ENCODE measurements around the gene DIP2B. TPM values are rescaled to one million over a fixed set of nuclear protein-coding genes. Genes with fewer than 3 reads are reported as not detected.

DIP2B gene
- total and polyA plus RNA-seq, 2 donors (not counting 1 experiment from before 2014, with no cell fraction given) = 12.6 to 21.0 TPM

DNA sequence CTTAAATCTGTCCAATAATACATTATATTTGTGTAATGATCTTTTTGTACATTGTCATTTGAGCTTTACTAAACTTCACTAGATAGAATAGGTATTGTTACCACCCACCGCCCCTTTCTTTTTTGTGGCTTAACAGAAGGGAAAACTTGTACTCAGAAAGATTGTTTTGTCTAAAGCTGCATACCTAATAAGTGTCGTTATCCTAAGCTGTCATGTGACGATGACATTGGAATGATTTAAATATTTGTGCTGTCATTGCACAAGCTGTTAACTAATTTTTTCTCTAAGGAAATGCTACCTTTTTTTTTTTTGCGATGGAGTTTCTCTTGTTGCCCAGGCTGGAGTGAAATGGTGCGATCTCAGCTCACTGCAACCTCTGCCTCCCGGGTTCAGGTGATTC is 3.6 kb downstream of the DIP2B start:
- DNase-seq (ENCODE audit: low read depth in 2 of 2) = no peak
- H3K36me3 ChIP-seq (ENCODE audit: control insufficient read depth, insufficient read depth, low read length) = no peaks in the 10 kb centered on the region
- TF ChIP-seq, protein P1, sequence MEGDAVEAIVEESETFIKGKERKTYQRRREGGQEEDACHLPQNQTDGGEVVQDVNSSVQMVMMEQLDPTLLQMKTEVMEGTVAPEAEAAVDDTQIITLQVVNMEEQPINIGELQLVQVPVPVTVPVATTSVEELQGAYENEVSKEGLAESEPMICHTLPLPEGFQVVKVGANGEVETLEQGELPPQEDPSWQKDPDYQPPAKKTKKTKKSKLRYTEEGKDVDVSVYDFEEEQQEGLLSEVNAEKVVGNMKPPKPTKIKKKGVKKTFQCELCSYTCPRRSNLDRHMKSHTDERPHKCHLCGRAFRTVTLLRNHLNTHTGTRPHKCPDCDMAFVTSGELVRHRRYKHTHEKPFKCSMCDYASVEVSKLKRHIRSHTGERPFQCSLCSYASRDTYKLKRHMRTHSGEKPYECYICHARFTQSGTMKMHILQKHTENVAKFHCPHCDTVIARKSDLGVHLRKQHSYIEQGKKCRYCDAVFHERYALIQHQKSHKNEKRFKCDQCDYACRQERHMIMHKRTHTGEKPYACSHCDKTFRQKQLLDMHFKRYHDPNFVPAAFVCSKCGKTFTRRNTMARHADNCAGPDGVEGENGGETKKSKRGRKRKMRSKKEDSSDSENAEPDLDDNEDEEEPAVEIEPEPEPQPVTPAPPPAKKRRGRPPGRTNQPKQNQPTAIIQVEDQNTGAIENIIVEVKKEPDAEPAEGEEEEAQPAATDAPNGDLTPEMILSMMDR (conservative IDR thresholded peaks at IDR 0.05 in 1 of 2, IDR thresholded peaks at IDR 0.05 in 1 of 2; ENCODE audit: low read depth in 1 of 2, low read length in 2 of 2) = no peak
- TF ChIP-seq EZH2 (IDR thresholded peaks at IDR 0.05; ENCODE audit: low read length, missing control alignments) = no peak

DNA sequence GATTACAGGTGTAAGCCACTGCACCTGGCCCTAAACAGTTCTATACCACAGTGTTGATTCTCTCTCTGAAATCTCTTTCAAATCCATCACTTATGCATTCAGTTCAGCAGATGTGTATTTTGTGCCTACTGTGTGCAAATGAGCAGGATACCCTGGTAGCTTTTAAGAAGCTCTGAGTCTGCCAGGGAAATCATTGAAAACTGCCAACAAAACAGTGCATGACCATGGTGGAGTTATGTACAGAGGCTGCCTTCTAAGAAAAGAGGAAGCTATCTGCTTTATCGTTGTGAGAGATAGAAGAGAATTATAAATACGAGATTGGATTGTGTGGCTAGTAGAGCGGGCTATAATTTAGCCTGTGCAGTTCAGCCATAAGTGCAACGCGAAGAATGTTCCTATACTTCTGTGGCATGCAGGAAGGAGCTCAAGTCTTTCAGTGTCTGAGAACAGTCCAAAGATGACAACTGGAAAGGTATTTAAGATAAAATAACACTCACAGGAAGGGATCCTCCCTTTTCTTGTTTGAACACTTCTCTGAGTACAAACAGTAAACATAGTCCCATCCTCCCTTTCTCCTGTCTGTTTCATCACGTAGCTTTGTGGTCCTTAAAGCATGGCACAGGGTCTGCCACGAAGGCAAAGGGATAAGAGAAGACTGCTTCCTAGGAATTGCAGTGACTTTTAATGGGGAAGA is 4.3 kb downstream of the DIP2B start:
- no peak overlapping the region for H2AFZ ChIP-seq (ENCODE audit: low read length)
- H3K27me3 ChIP-seq (ENCODE audit: control insufficient read depth, insufficient read depth, low read length) = no peaks in the 10 kb centered on the region
- H3K4me2 ChIP-seq (ENCODE audit: extremely low read depth, insufficient read depth, low read length) = no peak overlapping the region
- no peak overlapping the region for H3K4me3 ChIP-seq (replicated peaks in 1 of 4; ENCODE audit: control extremely low read depth in 1 of 4, insufficient read depth in 1 of 4, low read depth in 3 of 4, low read length in 4 of 4)
- H3K36me3 ChIP-seq (ENCODE audit: control insufficient read depth, insufficient read depth, low read length) = no peaks in the 10 kb centered on the region
- H4K20me1 ChIP-seq (ENCODE audit: control insufficient read depth, extremely low read depth, insufficient read depth, low read length) = no peaks in the 10 kb centered on the region
- DNase-seq (ENCODE audit: low read depth in 2 of 2) = no peak
- no peaks in the 10 kb centered on the region for H3K9me3 ChIP-seq (ENCODE audit: control insufficient read depth, insufficient read depth, low read depth, low read length)
- H3K9ac ChIP-seq (ENCODE audit: insufficient read depth, low read length) = no peak overlapping the region
- H3K27ac ChIP-seq (ENCODE audit: insufficient read depth, low read length) = no peak overlapping the region
- peaks cover 40% of the 10 kb centered on the region for H3K79me2 ChIP-seq (ENCODE audit: control insufficient read depth, insufficient read depth, low read length)
- H3K4me1 ChIP-seq (ENCODE audit: control insufficient read depth, extremely low read depth, insufficient read depth, low read length) = no peaks in the 10 kb centered on the region
- no peak for TF ChIP-seq EZH2 (IDR thresholded peaks at IDR 0.05; ENCODE audit: low read length, missing control alignments)
- TF ChIP-seq, protein P1 (conservative IDR thresholded peaks at IDR 0.05 in 1 of 2, IDR thresholded peaks at IDR 0.05 in 1 of 2; ENCODE audit: low read depth in 1 of 2, low read length in 2 of 2) = no peak

More for the DNA sequence above, 3.6 kb downstream of the DIP2B start:
- Histone ChIP-seq H3K4me1 (ENCODE audit: control insufficient read depth, extremely low read depth, insufficient read depth, low read length) (no peaks in the 10 kb centered on the region), H3K9me3 (ENCODE audit: control insufficient read depth, insufficient read depth, low read depth, low read length) (no peaks in the 10 kb centered on the region), H2AFZ (ENCODE audit: low read length) (no peak overlapping the region), H4K20me1 (ENCODE audit: control insufficient read depth, extremely low read depth, insufficient read depth, low read length) (no peaks in the 10 kb centered on the region), H3K27ac (ENCODE audit: insufficient read depth, low read length) (no peak overlapping the region), H3K27me3 (ENCODE audit: control insufficient read depth, insufficient read depth, low read length) (no peaks in the 10 kb centered on the region), H3K4me2 (ENCODE audit: extremely low read depth, insufficient read depth, low read length) (no peak overlapping the region), H3K9ac (ENCODE audit: insufficient read depth, low read length) (no peak overlapping the region), H3K79me2 (ENCODE audit: control insufficient read depth, insufficient read depth, low read length) (peaks cover 40% of the 10 kb centered on the region), H3K4me3 (replicated peaks in 1 of 4; ENCODE audit: control extremely low read depth in 1 of 4, insufficient read depth in 1 of 4, low read depth in 3 of 4, low read length in 4 of 4) (no peak overlapping the region)

DNA sequence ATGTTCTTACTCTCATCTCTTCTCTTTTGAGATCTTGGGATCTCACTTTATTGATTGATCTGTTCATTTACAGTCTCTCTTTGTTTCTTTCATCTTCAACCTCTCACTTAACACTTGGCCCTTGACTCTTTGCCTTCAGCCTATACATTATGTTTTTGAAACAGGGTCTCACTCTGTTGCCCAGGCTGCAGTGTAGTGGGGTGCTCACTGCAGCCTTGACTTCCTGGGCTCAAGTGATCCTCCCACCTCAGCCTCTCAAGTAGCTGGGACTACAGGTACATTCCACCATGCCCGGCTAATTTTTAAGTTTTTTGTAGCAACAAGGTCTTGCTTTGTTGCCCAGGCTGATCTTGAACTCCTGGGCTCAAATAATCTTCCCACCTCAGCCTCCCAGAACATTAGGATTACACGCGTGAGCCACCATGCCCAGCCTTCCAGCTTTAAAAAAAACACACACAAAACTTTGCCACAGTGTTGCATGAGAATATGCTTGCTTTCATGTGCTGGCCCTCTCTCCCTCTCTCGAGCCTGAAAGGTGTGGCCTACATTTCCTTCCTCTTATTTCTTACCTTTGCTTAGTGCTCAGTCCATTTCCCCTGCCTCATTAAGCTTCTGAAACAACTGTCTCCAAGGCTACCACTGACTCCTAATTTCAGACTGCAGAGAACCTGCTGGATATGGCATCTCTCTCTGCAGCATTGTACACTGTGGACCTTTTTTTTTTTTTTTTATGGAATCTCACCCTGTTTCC is 9.9 kb downstream of the DIP2B start:
- Histone ChIP-seq H3K27ac (ENCODE audit: insufficient read depth, low read length) (no peak overlapping the region), H3K9me3 (ENCODE audit: control insufficient read depth, insufficient read depth, low read depth, low read length) (no peaks in the 10 kb centered on the region), H3K4me2 (ENCODE audit: extremely low read depth, insufficient read depth, low read length) (no peak overlapping the region), H3K4me3 (replicated peaks in 1 of 4; ENCODE audit: control extremely low read depth in 1 of 4, insufficient read depth in 1 of 4, low read depth in 3 of 4, low read length in 4 of 4) (no peak overlapping the region), H3K79me2 (ENCODE audit: control insufficient read depth, insufficient read depth, low read length) (peaks cover 17% of the 10 kb centered on the region), H3K9ac (ENCODE audit: insufficient read depth, low read length) (no peak overlapping the region), H3K36me3 (ENCODE audit: control insufficient read depth, insufficient read depth, low read length) (no peaks in the 10 kb centered on the region), H4K20me1 (ENCODE audit: control insufficient read depth, extremely low read depth, insufficient read depth, low read length) (no peaks in the 10 kb centered on the region), H2AFZ (ENCODE audit: low read length) (no peak overlapping the region), H3K27me3 (ENCODE audit: control insufficient read depth, insufficient read depth, low read length) (no peaks in the 10 kb centered on the region), H3K4me1 (ENCODE audit: control insufficient read depth, extremely low read depth, insufficient read depth, low read length) (peaks cover 2% of the 10 kb centered on the region)
- DNase-seq (ENCODE audit: low read depth in 2 of 2) = no peak
- TF ChIP-seq, protein P1 (conservative IDR thresholded peaks at IDR 0.05 in 1 of 2, IDR thresholded peaks at IDR 0.05 in 1 of 2; ENCODE audit: low read depth in 1 of 2, low read length in 2 of 2) = no peak
- no peak for TF ChIP-seq EZH2 (IDR thresholded peaks at IDR 0.05; ENCODE audit: low read length, missing control alignments)
